ENCODE results near the gene AR.
"Not testable (repeated sequence)": the region's sequence is repeated elsewhere in the genome, so short reads cannot be mapped to it uniquely, and the experiment has no call there.

The AR gene

GRCh38 chrX:67614423-67614822 is 70.6 kb downstream of the AR start:
- in situ Hi-C loops (cut with HindIII; ENCODE audit: low sequenced_read_pairs) = no loop called here
- H3K4me3 ChIP-seq (ENCODE audit: low read depth, low read length) = no peak overlapping the region
- peak; percentile 68 for DNase-seq (ENCODE audit: low read depth, low spot score)
- no peak for TF ChIP-seq CTCF (IDR thresholded peaks at IDR 0.05; ENCODE audit: low read depth, low read length)

GRCh38 chrX:67619253-67619652 is 75.4 kb downstream of the AR start:
- DNase-seq (ENCODE audit: low read depth, low spot score) = peak; percentile 59
- in situ Hi-C loops (cut with HindIII; ENCODE audit: low sequenced_read_pairs) = no loop called here
- no peak for TF ChIP-seq CTCF (IDR thresholded peaks at IDR 0.05; ENCODE audit: low read depth, low read length)
- no peak overlapping the region for H3K4me3 ChIP-seq (ENCODE audit: low read depth, low read length)

- no peak for DNase-seq (ENCODE audit: low read depth, low spot score)
- in situ Hi-C loops (cut with HindIII; ENCODE audit: low sequenced_read_pairs) = no loop called here
- H3K4me3 ChIP-seq (ENCODE audit: low read depth, low read length) = no peak overlapping the region
- TF ChIP-seq CTCF (IDR thresholded peaks at IDR 0.05; ENCODE audit: low read depth, low read length) = no peak
Measured at GRCh38 chrX:67622053-67622585, 78.3 kb downstream of the AR start.

GRCh38 chrX:67624325-67624724 is 80.5 kb downstream of the AR start:
- DNase-seq (ENCODE audit: low read depth, low spot score) = no peak
- no peak for TF ChIP-seq CTCF (IDR thresholded peaks at IDR 0.05; ENCODE audit: low read depth, low read length)
- in situ Hi-C loops (cut with HindIII; ENCODE audit: low sequenced_read_pairs) = no loop called here
- no peak overlapping the region for H3K4me3 ChIP-seq (ENCODE audit: low read depth, low read length)

- no peak for DNase-seq (ENCODE audit: low read depth, low spot score)
- no peak for TF ChIP-seq CTCF (IDR thresholded peaks at IDR 0.05; ENCODE audit: low read depth, low read length)
- no peak overlapping the region for H3K4me3 ChIP-seq (ENCODE audit: low read depth, low read length)
- in situ Hi-C loops (cut with HindIII; ENCODE audit: low sequenced_read_pairs) = no loop called here
Measured at GRCh38 chrX:67635424-67635823, 91.6 kb downstream of the AR start.

- H3K4me3 ChIP-seq (ENCODE audit: low read depth, low read length) = no peak overlapping the region
- in situ Hi-C loops (cut with HindIII; ENCODE audit: low sequenced_read_pairs) = no loop called here
- peak; percentile 11 for DNase-seq (ENCODE audit: low read depth, low spot score)
- no peak for TF ChIP-seq CTCF (IDR thresholded peaks at IDR 0.05; ENCODE audit: low read depth, low read length)
Measured at GRCh38 chrX:67636532-67636931, 92.7 kb downstream of the AR start.

GRCh38 chrX:67637293-67637692 is 93.5 kb downstream of the AR start:
- DNase-seq (ENCODE audit: low read depth, low spot score); H3K4me3 ChIP-seq (ENCODE audit: low read depth, low read length); in situ Hi-C loops (cut with HindIII; ENCODE audit: low sequenced_read_pairs): not testable (repeated sequence)

All from astrocyte of the spinal cord (primary cell).